Caco-2 (cell line): ENCODE data around the gene EXOC7. TPM values are rescaled to one million over a fixed set of nuclear protein-coding genes. Genes with fewer than 3 reads are reported as not detected.

ENCODE experiments used
- BruUV-seq: library from RNA; stranded (reverse); fragments of 400-500 nt; replicated peaks from 2 replicates; lab custom pipeline; 2021; lab: Mats Ljungman, UMichigan
- CTCF ChIA-PET: fragments of 300-600 bp; sonication (Branson Sonifier 250); formaldehyde crosslinking; loops from one replicate; lab custom pipeline; 2022; ENCODE audit warnings: antibody characterized with exemption; lab: Charles Lee
- POLR2A ChIA-PET: fragments of 300-600 bp; sonication (Branson Sonifier 250); formaldehyde crosslinking; loops from one replicate; lab custom pipeline; 2022; ENCODE audit warnings: antibody characterized with exemption; lab: Charles Lee
- DNase-seq, 2 experiments: peaks; one replicate each; pipeline versions ENCODE4 v3.0.0 to v3.0.0-alpha.2; 2020 to 2022
- H3K27me3 ChIP-seq: replicated peaks from 2 replicates; pipeline ENCODE4 v1.6.0; 2011; ENCODE audit warnings: low read length; ENCODE audit not compliant: control insufficient read depth, insufficient read depth
- H3K36me3 ChIP-seq: 2 replicates; pipeline ENCODE4 v1.5.1; 2011; ENCODE audit warnings: low read length; ENCODE audit not compliant: control insufficient read depth, insufficient read depth
- H3K4me1 ChIP-seq: fragments of 250-450 bp; sonication (Bioruptor Pico); 2 replicates; pipeline ENCODE4 v1.5.1; 2020; ENCODE audit warnings: mild to moderate bottlenecking
- H3K4me3 ChIP-seq: 2 replicates; pipeline ENCODE4 v1.5.1; 2011; ENCODE audit warnings: low read depth, mild to moderate bottlenecking, control low read depth, low read length
- H3K9me3 ChIP-seq: fragments of 250-450 bp; sonication (Bioruptor Pico); 2 replicates; pipeline ENCODE4 v1.5.1; 2020; ENCODE audit warnings: mild to moderate bottlenecking, moderate library complexity
- H3K27ac Mint-ChIP-seq: one replicate; pipeline ENCODE4 v1.8.0; 2022; ENCODE audit warnings: mixed read lengths; ENCODE audit not compliant: unreplicated experiment
- H3K27me3 Mint-ChIP-seq: one replicate; pipeline ENCODE4 v1.8.0; 2022; ENCODE audit warnings: mixed read lengths; ENCODE audit not compliant: insufficient read depth, unreplicated experiment
- H3K36me3 Mint-ChIP-seq: one replicate; pipeline ENCODE4 v1.8.0; 2022; ENCODE audit warnings: mild to moderate bottlenecking, mixed read lengths; ENCODE audit not compliant: insufficient read depth, unreplicated experiment
- H3K4me1 Mint-ChIP-seq: one replicate; pipeline ENCODE4 v1.8.0; 2022; ENCODE audit warnings: low read depth, mixed read lengths; ENCODE audit not compliant: unreplicated experiment
- H3K4me3 Mint-ChIP-seq: one replicate; pipeline ENCODE4 v1.8.0; 2022; ENCODE audit warnings: mild to moderate bottlenecking, moderate library complexity, mixed read lengths; ENCODE audit not compliant: unreplicated experiment
- H3K9me3 Mint-ChIP-seq: one replicate; pipeline ENCODE4 v1.8.0; 2022; ENCODE audit warnings: mixed read lengths; ENCODE audit not compliant: unreplicated experiment
- intact Hi-C: fragments of 100-400 bp; cut with micrococcal nuclease; formaldehyde crosslinking; loops from one replicate; pipeline ENCODE4 v1.10.0; 2022; ENCODE audit not compliant: unreplicated experiment
- total RNA-seq: library from RNA; stranded (reverse); gene quantifications from 2 replicates; pipeline ENCODE4 v1.2.3, GENCODE V29; 2022
- TF ChIP-seq, protein P1 (sequence below), 2 experiments: fragments of 200-600 bp in 1 of 2; IDR thresholded peaks; 1 replicate in 1 of 2; 2 replicates in 1 of 2; pipeline versions ENCODE4 v1.5.1 to v1.8.0; 2011 to 2022; ENCODE audit warnings: antibody characterized with exemption in 1 of 2, control low read depth in 1 of 2, inconsistent platforms in 1 of 2, low read depth in 1 of 2, low read length in 1 of 2, mild to moderate bottlenecking in 1 of 2, moderate library complexity in 1 of 2; ENCODE audit not compliant: insufficient read depth in 1 of 2, severe bottlenecking in 1 of 2, unreplicated experiment in 1 of 2

EXOC7 gene
- total RNA-seq, 1 experiment from 2014 or later: 205 TPM

DNA sequence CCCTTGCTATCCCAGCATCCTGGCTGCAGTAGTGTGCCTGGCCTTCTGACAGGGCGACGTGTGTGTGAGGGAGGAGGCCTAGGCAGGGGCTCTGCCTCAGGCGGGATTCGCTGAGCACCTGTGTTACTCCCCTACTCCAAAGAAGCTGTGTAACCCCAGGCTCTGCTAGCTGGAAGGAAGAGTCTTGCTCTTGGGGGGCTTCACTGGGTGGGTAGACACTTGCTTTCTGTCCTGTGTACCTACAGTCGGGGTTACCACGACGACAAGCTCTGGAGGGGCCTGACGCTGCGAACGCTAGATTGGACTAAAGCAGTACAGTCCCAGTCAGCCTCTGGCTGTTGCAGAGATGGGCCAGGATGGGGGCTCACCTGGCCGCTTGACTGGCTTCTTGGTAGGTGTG lies 9.5 kb downstream of the EXOC7 start:
- TF ChIP-seq, protein P1, sequence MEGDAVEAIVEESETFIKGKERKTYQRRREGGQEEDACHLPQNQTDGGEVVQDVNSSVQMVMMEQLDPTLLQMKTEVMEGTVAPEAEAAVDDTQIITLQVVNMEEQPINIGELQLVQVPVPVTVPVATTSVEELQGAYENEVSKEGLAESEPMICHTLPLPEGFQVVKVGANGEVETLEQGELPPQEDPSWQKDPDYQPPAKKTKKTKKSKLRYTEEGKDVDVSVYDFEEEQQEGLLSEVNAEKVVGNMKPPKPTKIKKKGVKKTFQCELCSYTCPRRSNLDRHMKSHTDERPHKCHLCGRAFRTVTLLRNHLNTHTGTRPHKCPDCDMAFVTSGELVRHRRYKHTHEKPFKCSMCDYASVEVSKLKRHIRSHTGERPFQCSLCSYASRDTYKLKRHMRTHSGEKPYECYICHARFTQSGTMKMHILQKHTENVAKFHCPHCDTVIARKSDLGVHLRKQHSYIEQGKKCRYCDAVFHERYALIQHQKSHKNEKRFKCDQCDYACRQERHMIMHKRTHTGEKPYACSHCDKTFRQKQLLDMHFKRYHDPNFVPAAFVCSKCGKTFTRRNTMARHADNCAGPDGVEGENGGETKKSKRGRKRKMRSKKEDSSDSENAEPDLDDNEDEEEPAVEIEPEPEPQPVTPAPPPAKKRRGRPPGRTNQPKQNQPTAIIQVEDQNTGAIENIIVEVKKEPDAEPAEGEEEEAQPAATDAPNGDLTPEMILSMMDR (IDR thresholded peaks at IDR 0.05; ENCODE audit: insufficient read depth in 1 of 2, low read depth in 1 of 2, low read length in 1 of 2, severe bottlenecking in 1 of 2, unreplicated experiment in 1 of 2): no peak
- no peak for DNase-seq
- no peaks in the 10 kb centered on the region for H3K4me1 Mint-ChIP-seq
- no peaks in the 10 kb centered on the region for H3K9me3 Mint-ChIP-seq
- intact Hi-C loops: no loop called here
- no peak overlapping the region for H3K4me3 Mint-ChIP-seq
- Histone ChIP-seq H3K4me1 (no peaks in the 10 kb centered on the region), H3K27me3 (no peaks in the 10 kb centered on the region), H3K4me3 (no peak overlapping the region), H3K36me3 (peaks cover 5% of the 10 kb centered on the region), H3K9me3 (no peaks in the 10 kb centered on the region)
- H3K36me3 Mint-ChIP-seq: peaks cover 74% of the 10 kb centered on the region
- ChIA-PET CTCF (no interaction called here), POLR2A (no interaction called here)
- no peaks in the 10 kb centered on the region for H3K27me3 Mint-ChIP-seq
- H3K27ac Mint-ChIP-seq: no peak overlapping the region
- no TSS peak for BruUV-seq

DNA sequence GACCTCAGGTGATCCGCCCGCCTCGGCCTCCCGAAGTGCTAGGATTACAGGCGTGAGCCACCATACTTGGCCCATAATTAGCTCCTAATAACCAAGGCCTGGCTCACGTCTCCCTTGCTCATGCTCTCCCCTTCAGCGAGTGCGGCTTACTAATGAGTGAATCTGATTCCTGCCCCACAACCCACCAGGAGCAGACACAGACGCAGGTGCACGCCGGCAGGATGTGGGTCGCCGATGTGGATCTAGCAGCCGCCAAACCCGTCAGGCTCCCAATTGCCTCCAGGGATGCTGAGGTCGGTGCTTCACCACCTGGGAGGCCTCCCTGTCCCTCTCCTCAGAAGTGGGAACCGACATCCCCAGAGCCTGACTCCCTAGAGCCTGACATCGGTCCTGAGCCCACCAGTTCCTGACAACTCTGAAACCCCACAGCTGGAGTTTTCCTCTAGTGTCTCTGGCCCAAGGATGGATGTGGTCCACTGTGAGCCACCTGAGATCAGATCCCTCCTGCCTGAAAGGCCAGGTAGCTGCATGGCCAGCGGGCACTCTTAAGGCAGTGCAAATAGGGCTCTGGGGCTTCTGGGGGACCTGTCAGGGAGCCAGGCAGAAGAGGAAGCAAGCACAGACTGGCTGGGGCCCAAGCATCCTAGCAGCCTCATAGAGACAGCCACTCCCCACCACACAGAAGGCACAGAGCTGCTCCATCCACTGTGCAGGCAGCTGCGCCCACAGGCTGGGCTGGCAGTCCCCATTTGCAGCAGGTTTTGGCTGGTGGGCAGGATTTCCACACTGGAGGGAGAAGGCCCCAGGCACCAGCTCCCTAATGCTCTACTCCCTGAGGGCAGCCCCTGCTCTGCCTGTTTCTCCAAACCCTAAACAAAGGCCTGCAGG lies 10.8 kb downstream of the EXOC7 start:
- H3K27me3 Mint-ChIP-seq: no peaks in the 10 kb centered on the region
- no peaks in the 10 kb centered on the region for H3K9me3 Mint-ChIP-seq
- no peak overlapping the region for H3K4me3 ChIP-seq
- DNase-seq: no peak
- TF ChIP-seq, protein P1 (IDR thresholded peaks at IDR 0.05; ENCODE audit: insufficient read depth in 1 of 2, low read depth in 1 of 2, low read length in 1 of 2, severe bottlenecking in 1 of 2, unreplicated experiment in 1 of 2): no peak
- no peaks in the 10 kb centered on the region for H3K9me3 ChIP-seq
- no peaks in the 10 kb centered on the region for H3K27me3 ChIP-seq
- no peak overlapping the region for H3K27ac Mint-ChIP-seq
- no peak overlapping the region for H3K4me3 Mint-ChIP-seq
- H3K4me1 ChIP-seq: no peaks in the 10 kb centered on the region
- intact Hi-C loops: no loop called here
- no peaks in the 10 kb centered on the region for H3K4me1 Mint-ChIP-seq
- peaks cover 4% of the 10 kb centered on the region for H3K36me3 ChIP-seq
- POLR2A ChIA-PET: no interaction called here
- CTCF ChIA-PET: interaction anchor here (0.6 kb wide), 1 partner anchor 28 kb away, joined by 4 read pairs; no protein-coding TSS in a partner anchor
- H3K36me3 Mint-ChIP-seq: peaks cover 73% of the 10 kb centered on the region
- no TSS peak for BruUV-seq

DNA sequence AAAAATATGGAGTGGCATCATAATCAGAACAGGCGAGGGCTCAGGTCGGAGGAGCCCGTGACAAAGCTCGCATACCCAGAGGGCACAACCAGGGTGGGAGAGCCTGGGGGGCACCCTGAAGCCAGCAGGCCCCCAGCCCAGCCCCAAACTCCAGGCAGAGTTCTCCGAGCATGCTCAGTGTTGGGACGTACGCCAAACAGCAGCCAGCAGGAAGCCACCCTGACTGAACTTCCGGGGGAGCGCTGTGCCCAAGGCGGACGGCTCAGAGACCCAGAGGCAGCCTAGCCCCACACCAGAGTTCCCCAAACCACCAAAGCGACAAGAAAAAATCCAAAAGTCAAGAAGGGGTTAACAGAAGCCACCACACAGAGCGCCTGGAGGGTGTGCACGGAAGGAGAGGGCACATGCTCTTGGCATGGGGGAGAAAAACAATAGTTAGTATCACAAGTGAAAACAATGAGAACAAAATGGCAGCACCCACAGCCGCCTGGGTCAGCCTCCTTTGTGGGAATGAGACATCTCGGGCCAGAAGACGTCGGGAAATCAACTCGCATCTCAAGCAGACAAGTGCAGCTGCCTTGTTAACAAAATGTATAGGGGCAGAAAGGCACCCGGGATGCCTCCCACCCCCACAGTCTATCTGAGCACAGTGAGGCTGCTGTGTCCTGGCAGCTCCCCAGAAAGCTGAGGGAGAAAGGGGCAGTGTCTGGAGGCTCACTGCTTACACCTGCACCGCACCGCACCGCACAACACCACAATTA lies 11.9 kb downstream of the EXOC7 start:
- H3K4me3 ChIP-seq: no peak overlapping the region
- Mint-ChIP-seq H3K4me3 (no peak overlapping the region), H3K27ac (no peak overlapping the region), H3K27me3 (no peaks in the 10 kb centered on the region), H3K4me1 (no peaks in the 10 kb centered on the region), H3K36me3 (peaks cover 68% of the 10 kb centered on the region), H3K9me3 (no peaks in the 10 kb centered on the region)
- TSS peak; percentile 3 for BruUV-seq
- H3K4me1 ChIP-seq: no peaks in the 10 kb centered on the region
- no peak for DNase-seq
- TF ChIP-seq, protein P1 (IDR thresholded peaks at IDR 0.05; ENCODE audit: insufficient read depth in 1 of 2, low read depth in 1 of 2, low read length in 1 of 2, severe bottlenecking in 1 of 2, unreplicated experiment in 1 of 2): no peak
- CTCF ChIA-PET: interaction anchor here (0.6 kb wide), 1 partner anchor 27 kb away, joined by 4 read pairs; no protein-coding TSS in a partner anchor
- no peaks in the 10 kb centered on the region for H3K27me3 ChIP-seq
- POLR2A ChIA-PET: no interaction called here
- peaks cover 3% of the 10 kb centered on the region for H3K36me3 ChIP-seq
- H3K9me3 ChIP-seq: no peaks in the 10 kb centered on the region
- intact Hi-C loops: no loop called here
